Measurements from ENCODE around the gene PATZ1. TPM values are rescaled to one million over a fixed set of nuclear protein-coding genes. Genes with fewer than 3 reads are reported as not detected.
"Not testable (repeated sequence)": the region's sequence is repeated elsewhere in the genome, so short reads cannot be mapped to it uniquely, and the experiment has no call there.

Gene PATZ1, protein sequence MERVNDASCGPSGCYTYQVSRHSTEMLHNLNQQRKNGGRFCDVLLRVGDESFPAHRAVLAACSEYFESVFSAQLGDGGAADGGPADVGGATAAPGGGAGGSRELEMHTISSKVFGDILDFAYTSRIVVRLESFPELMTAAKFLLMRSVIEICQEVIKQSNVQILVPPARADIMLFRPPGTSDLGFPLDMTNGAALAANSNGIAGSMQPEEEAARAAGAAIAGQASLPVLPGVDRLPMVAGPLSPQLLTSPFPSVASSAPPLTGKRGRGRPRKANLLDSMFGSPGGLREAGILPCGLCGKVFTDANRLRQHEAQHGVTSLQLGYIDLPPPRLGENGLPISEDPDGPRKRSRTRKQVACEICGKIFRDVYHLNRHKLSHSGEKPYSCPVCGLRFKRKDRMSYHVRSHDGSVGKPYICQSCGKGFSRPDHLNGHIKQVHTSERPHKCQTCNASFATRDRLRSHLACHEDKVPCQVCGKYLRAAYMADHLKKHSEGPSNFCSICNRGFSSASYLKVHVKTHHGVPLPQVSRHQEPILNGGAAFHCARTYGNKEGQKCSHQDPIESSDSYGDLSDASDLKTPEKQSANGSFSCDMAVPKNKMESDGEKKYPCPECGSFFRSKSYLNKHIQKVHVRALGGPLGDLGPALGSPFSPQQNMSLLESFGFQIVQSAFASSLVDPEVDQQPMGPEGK
- 9.9 TPM for total RNA-seq
- long read RNA-seq, transcript PATZ1-201 (3 exons, 2,516 nt): major isoform, 6 of 14 reads
- long read RNA-seq, partial matches to known transcripts: 0 of 14 reads
- long read RNA-seq, other reads (novel, unspliced or antisense): 0 of 14 reads

DNA sequence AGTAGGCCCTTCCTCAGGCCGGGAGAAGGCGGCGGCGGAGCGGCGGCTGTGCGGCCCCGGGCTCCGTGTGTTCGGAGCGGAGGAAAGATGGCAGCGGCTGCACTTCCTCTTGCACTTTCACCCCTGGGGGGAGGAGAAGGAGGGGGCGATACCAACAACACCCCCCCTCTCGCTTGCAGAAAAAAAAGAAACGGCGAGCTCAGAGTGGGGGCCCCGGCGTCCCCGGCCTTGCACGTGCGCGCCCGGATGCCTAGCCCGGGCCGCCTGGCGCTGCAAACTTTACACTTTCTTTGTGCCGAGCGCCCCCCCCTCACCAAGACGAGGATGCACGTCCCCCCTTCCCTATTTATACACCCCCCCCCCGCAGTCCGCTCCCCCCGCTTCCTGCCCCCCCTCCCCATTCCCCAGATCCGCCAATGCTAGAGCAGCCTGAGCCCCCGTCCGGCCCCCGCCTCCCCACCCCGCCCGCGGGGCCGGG, at the start of gene PATZ1:
Gene PATZ1, minus strand, starts transcription at position 92 of the 478 bp plus-strand sequence. CDS start 744 bp downstream, outside the sequence.
- DNase-seq (peak; percentile 78), ATAC-seq (ENCODE audit: poor library complexity) (peak; percentile 24)
- intact Hi-C loops (cut with DNase I): loop anchor here (5.0 kb wide), 2 partner anchors 51 to 151 kb away; partner anchors contain the start of genes DRG1 and SFI1

DNA sequence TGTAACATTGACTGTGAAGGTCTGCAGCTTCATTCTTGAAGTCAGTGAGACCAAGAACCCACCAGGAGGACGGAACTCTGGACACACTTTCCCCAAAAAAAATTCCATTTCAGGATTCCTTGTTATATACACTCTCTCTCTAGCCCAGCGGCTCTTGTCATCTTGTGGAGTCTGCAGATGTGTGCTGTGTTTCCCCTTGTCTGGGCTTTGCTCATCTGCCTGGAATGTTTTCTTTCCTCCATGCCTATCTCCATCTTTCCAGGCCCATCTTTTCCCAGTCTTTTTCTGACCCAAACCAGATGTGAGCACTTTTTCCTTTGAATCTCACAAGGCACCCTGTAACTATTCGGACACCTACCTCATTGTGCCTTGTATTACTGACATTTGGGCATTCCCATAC, 48.2 kb upstream of the PATZ1 start:
- no peak for DNase-seq
- intact Hi-C loops (cut with DNase I): no loop called here
- ATAC-seq (ENCODE audit: poor library complexity): no peak

- ATAC-seq (ENCODE audit: poor library complexity) (no peak), DNase-seq (no peak)
- intact Hi-C loops (cut with DNase I): no loop called here
Observed at GRCh38 chr22:31393893-31394292, 47.7 kb upstream of the PATZ1 start.

DNA sequence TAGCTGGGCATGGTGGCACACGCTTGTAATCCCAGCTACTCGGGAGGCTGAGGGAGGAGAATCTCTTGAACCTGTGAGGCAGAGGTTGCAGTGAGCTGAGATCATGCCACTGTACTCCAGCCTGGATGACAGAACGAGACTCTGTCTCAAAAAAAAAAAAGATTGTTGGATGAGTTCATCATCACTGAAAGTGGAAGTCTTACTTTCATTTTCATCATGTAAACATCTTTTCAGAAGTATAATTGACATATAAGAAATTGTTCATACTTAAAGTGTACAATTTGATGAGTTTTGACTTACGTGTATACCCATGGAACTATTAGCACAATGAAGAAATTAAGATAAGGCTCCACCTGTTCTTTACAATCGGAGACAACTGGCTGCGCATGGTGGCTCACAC, 32.5 kb upstream of the PATZ1 start:
- ATAC-seq (ENCODE audit: poor library complexity); DNase-seq; intact Hi-C loops (cut with DNase I): not testable (repeated sequence)

DNA sequence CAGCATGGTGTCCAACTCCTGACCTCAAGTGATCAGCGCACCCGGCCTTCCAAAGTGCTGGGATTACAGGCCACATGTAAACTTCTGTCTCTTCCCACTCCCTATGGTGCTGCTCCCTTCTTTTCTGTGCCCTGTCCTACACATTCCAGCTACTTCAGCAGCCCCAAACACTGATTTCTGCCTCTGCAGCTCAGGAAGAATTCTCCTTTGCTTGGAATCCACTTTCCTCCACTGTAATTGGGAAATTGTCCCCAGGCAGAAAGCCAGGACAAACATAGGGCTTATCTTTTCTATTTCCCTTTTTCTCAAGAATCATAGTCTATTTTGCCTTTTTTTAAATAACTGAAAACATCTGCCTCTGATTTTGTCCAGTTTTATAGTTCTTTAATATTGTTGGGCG, 32.0 kb upstream of the PATZ1 start:
- no peak for DNase-seq
- ATAC-seq (ENCODE audit: poor library complexity): peak; percentile 71
- intact Hi-C loops (cut with DNase I): no loop called here

- intact Hi-C loops (cut with DNase I): no loop called here
- DNase-seq (no peak), ATAC-seq (ENCODE audit: poor library complexity) (peak; percentile 85)
Observed at GRCh38 chr22:31377612-31378011, 31.5 kb upstream of the PATZ1 start.

DNA sequence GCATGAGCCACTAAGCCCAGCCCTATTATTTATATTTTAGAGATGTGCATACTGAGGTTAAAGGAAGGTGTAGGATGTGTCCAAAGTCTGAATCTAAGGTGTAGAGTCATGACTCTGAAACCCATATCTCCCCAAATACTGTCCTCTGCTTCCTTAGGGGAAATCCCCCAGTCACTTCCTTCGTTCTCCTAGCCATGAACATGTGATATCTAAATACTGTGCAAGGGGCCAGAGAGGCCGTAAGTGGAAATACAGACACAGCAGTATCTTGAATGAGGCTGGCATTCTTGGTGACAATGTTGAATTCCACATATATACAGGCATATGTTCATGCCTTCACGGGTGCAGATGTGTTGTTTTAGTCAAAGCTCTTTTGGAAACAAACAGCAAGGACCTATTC, 21.3 kb upstream of the PATZ1 start:
- DNase-seq (no peak), ATAC-seq (ENCODE audit: poor library complexity) (no peak)
- intact Hi-C loops (cut with DNase I): no loop called here

DNA sequence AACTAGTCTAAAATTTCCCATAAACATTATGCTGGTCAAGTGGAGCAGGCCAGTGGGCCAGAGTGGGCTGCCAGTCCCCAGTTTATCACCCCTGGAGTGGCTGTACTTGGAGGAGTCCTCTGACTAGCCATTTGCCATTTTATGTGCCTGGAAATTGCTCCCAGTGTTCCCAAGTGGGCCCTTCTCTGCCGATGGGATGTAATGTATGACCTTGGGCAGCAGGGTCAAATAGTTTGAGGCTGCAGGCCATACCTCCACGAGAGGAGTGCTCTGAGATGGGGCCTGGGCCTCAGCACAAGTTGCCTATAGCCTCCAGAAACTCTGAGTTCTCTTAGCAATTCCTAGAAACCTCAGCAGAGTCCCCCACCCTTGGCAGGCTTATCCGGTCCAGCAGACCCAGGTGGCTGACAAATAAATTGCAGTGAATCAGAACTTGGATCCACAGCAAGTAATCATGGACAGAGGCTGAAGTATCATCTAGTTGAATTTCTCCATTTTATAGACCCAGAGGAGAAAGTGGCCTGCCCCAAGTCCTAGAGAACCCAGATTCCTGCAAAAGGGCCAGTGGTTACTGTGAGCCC, 17.8 kb upstream of the PATZ1 start:
- ATAC-seq (ENCODE audit: poor library complexity) (no peak), DNase-seq (no peak)
- intact Hi-C loops (cut with DNase I): no loop called here

DNA sequence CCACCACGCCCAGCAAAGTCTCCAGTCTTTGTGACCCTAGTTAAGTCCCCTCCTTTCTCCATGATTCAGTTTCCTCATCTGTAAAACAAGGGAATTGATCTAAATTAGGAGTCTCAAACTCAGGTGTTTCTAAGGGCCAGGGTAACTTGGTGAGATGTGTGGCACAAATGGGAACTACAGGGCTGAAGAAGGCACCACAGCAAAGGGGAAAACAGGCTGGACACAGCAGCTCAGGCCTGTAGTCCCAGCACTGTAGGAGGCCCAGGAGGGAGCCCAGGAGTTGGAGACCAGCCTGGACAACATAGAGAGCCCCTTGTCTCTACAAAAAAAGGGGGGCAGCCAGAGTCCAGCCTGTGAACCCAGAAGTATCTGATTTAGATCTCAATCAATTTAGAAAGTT, 15.6 kb upstream of the PATZ1 start:
- no peak for ATAC-seq (ENCODE audit: poor library complexity)
- DNase-seq: no peak
- intact Hi-C loops (cut with DNase I): no loop called here

DNA sequence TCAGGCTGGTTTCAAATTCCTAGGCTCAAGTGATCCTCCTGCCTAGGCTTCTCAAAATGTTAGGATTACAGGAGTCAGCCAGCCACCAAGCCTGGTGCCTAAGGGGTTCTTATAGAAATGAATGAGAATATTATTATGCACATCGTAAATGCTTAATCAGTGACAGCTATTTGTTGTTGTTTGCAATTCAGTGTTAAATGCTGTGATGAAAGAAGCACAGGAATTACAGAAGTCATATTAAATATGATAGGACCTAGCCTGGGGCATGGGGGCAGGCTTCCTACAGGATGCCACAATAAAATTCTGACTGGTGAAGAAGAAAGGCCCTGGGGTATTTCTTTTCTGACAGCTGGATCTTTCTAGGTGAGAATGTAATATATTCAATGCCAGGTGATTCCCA, 13.9 kb upstream of the PATZ1 start:
- DNase-seq (no peak), ATAC-seq (ENCODE audit: poor library complexity) (no peak)
- intact Hi-C loops (cut with DNase I): no loop called here

DNA sequence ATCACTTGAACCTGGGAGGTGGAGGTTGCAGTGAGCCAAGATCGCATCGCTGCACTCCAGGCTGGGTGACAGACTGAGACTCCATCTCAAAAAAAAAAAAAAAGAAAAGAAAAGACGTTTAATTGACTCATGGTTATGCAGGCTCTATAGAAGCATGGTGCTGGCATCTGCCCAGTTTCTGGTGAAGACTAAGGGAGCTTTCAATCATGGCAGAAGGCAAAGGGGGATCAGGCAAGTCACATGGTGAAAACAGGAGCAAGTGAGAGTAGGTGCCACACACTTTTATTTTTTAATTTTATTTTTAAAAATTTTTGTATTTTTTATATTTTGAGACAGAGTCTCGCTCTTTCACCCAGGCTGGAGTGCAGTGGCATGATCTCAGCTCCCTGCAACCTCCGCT, 8.4 kb upstream of the PATZ1 start:
- ATAC-seq (ENCODE audit: poor library complexity) (no peak), DNase-seq (no peak)
- intact Hi-C loops (cut with DNase I): no loop called here

DNA sequence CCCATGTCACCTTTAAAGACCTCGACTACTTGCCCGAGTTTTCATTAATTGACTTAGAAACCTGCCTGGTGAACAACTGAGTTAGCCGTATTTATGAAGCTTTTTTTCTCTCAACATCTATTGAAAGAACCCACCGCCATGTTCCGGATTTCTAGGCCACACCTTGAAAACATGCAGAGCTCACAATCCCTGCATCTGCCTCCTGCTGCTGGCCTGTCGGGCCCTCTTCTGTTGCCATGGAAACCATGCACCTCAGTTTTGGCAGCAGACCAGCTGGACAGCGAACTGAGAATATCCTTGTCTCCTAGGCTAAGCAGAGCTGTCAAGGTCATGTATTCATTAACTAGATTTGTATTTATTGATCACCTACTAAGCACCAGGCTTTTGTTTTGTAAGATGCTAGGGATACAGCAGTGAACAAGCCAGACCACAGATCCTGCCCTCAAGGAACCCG, 4.3 kb upstream of the PATZ1 start:
- intact Hi-C loops (cut with DNase I): no loop called here
- no peak for DNase-seq
- ATAC-seq (ENCODE audit: poor library complexity): no peak

- intact Hi-C loops (cut with DNase I): loop anchor here (5.0 kb wide), 2 partner anchors 47 to 147 kb away; partner anchors contain the start of genes DRG1 and SFI1
- no peak for DNase-seq
- no peak for ATAC-seq (ENCODE audit: poor library complexity)
Observed at GRCh38 chr22:31349960-31350359, 3.8 kb upstream of the PATZ1 start.

GRCh38 chr22:31348766-31349165, 2.6 kb upstream of the PATZ1 start:
- no peak for DNase-seq
- ATAC-seq (ENCODE audit: poor library complexity): no peak
- intact Hi-C loops (cut with DNase I): loop anchor here (5.0 kb wide), 2 partner anchors 49 to 149 kb away; partner anchors contain the start of genes DRG1 and SFI1

- ATAC-seq (ENCODE audit: poor library complexity); DNase-seq: not testable (repeated sequence)
- intact Hi-C loops (cut with DNase I): loop anchor here (5.0 kb wide), 2 partner anchors 49 to 149 kb away; partner anchors contain the start of genes DRG1 and SFI1
Observed at GRCh38 chr22:31348009-31348337, 1.8 kb upstream of the PATZ1 start.

GRCh38 chr22:31347251-31348008, 1.3 kb upstream of the PATZ1 start:
- DNase-seq (peak; percentile 83), ATAC-seq (ENCODE audit: poor library complexity) (peak; percentile 70)
- intact Hi-C loops (cut with DNase I): loop anchor here (5.0 kb wide), 2 partner anchors 50 to 150 kb away; partner anchors contain the start of genes DRG1 and SFI1

- ATAC-seq (ENCODE audit: poor library complexity): peak; percentile 23
- intact Hi-C loops (cut with DNase I): loop anchor here (5.0 kb wide), 2 partner anchors 51 to 151 kb away; partner anchors contain the start of genes DRG1 and SFI1
- DNase-seq: peak; percentile 75
Observed at GRCh38 chr22:31346733-31347250, 646 bp upstream of the PATZ1 start.

All from Right ventricle myocardium superior (tissue), 1 donor.